SK-N-SH treated with all-trans-retinoic acid at 6 μM for 48 hours (cell line): Measurements from ENCODE around the gene PAM16.
A peak's percentile ranks its signal among the peaks of the same experiment; 100 is the strongest.

Experiments
- ATAC-seq: fragments of 200-7000 bp; cut with Tn5 transposase; 3 replicates; pipeline ENCODE4 v1.9.1; 2020; ENCODE audit warnings: mild to moderate bottlenecking, moderate library complexity
- ARNTL ChIP-seq: fragments of 450-650 bp; formaldehyde crosslinking; IDR thresholded peaks from 2 replicates; pipeline ENCODE4 v1.5.0; 2020; ENCODE audit warnings: low read depth, mild to moderate bottlenecking, moderate library complexity, borderline replicate concordance
- BACH2 ChIP-seq: fragments of 250-450 bp; sonication (Bioruptor Pico); IDR thresholded peaks from 2 replicates; pipeline ENCODE4 v1.9.0; 2021; ENCODE audit warnings: mild to moderate bottlenecking, borderline replicate concordance
- CREB5 ChIP-seq: fragments of 250-450 bp; sonication (Bioruptor Pico); IDR thresholded peaks from 2 replicates; pipeline ENCODE4 v1.5.1; 2020; ENCODE audit warnings: low read depth, mild to moderate bottlenecking, moderate library complexity
- CSRNP3 ChIP-seq: fragments of 250-450 bp; sonication (Bioruptor Pico); IDR thresholded peaks from 2 replicates; pipeline ENCODE4 v1.5.1; 2021; ENCODE audit warnings: mild to moderate bottlenecking, moderate library complexity
- ESRRG ChIP-seq: fragments of 250-450 bp; sonication (Bioruptor Pico); IDR thresholded peaks from 2 replicates; pipeline ENCODE4 v1.6.1; 2021; ENCODE audit warnings: mild to moderate bottlenecking
- GLIS3 ChIP-seq: fragments of 250-450 bp; sonication (Bioruptor Pico); IDR thresholded peaks from 2 replicates; pipeline ENCODE4 v1.5.0; 2020; ENCODE audit warnings: mild to moderate bottlenecking, moderate library complexity
- OSR1 ChIP-seq: fragments of 250-450 bp; sonication (Bioruptor Pico); IDR thresholded peaks from 2 replicates; pipeline ENCODE4 v1.8.0; 2022; ENCODE audit warnings: moderate library complexity, mild to moderate bottlenecking, inconsistent platforms
- PATZ1 ChIP-seq: fragments of 250-450 bp; sonication (Bioruptor Pico); IDR thresholded peaks from 2 replicates; pipeline ENCODE4 v1.8.0; 2020; ENCODE audit warnings: mild to moderate bottlenecking, moderate library complexity, borderline replicate concordance
- POU6F1 ChIP-seq: fragments of 250-450 bp; sonication (Bioruptor Pico); IDR thresholded peaks from 2 replicates; pipeline ENCODE4 v1.8.0; 2021; ENCODE audit warnings: low read depth, mild to moderate bottlenecking, moderate library complexity, borderline replicate concordance
- PPARA ChIP-seq: fragments of 250-450 bp; sonication (Bioruptor Pico); IDR thresholded peaks from 2 replicates; pipeline ENCODE4 v1.5.0; 2020; ENCODE audit warnings: mild to moderate bottlenecking, borderline replicate concordance
- RARB ChIP-seq: fragments of 250-450 bp; sonication (Bioruptor Pico); IDR thresholded peaks from 2 replicates; pipeline ENCODE4 v1.8.0; 2021; ENCODE audit warnings: mild to moderate bottlenecking, moderate library complexity
- TOX ChIP-seq: fragments of 250-450 bp; sonication (Bioruptor Pico); IDR thresholded peaks from 2 replicates; pipeline ENCODE4 v1.8.0; 2021; ENCODE audit warnings: mild to moderate bottlenecking, moderate library complexity, borderline replicate concordance
- TSHZ2 ChIP-seq: fragments of 250-450 bp; sonication (Bioruptor Pico); IDR thresholded peaks from 2 replicates; pipeline ENCODE4 v1.5.0; 2020; ENCODE audit warnings: mild to moderate bottlenecking, moderate library complexity
- ZC3H10 ChIP-seq: fragments of 250-450 bp; sonication (Bioruptor Pico); IDR thresholded peaks from 2 replicates; pipeline ENCODE4 v1.5.1; 2021; ENCODE audit warnings: mild to moderate bottlenecking, moderate library complexity
- ZFP3 ChIP-seq: fragments of 250-450 bp; sonication (Bioruptor Pico); IDR thresholded peaks from 2 replicates; pipeline ENCODE4 v1.5.0; 2020; ENCODE audit warnings: mild to moderate bottlenecking, moderate library complexity
- ZFP30 ChIP-seq: fragments of 450-650 bp; formaldehyde crosslinking; IDR thresholded peaks from 2 replicates; pipeline ENCODE4 v1.5.0; 2022; ENCODE audit warnings: mild to moderate bottlenecking, moderate library complexity
- ZNF565 ChIP-seq: fragments of 450-650 bp; formaldehyde crosslinking; conservative IDR thresholded peaks from 2 replicates; pipeline ENCODE4 v1.5.0; 2020; ENCODE audit warnings: low read depth, mild to moderate bottlenecking, moderate library complexity

PAM16 gene

GRCh38 chr16:4373356-4373908, 22.3 kb upstream of the PAM16 start:
- peak; percentile 23 for ATAC-seq
- no peak for TF ChIP-seq ZFP30
- TF ChIP-seq OSR1 (CRISPR knock-in tag) = no peak
- TF ChIP-seq PATZ1 (CRISPR knock-in tag) = no peak
- no peak for TF ChIP-seq CSRNP3 (CRISPR knock-in tag)
- TF ChIP-seq RARB (CRISPR knock-in tag) = no peak
- TF ChIP-seq TSHZ2 = no peak
- TF ChIP-seq ARNTL (CRISPR knock-in tag) = no peak
- no peak for TF ChIP-seq ZFP3 (CRISPR knock-in tag)
- no peak for TF ChIP-seq BACH2 (CRISPR knock-in tag)
- TF ChIP-seq GLIS3 = no peak
- TF ChIP-seq ESRRG (CRISPR knock-in tag) = no peak
- TF ChIP-seq CREB5 = no peak
- no peak for TF ChIP-seq ZC3H10
- TF ChIP-seq TOX (CRISPR knock-in tag) = no peak
- TF ChIP-seq PPARA (CRISPR knock-in tag) = no peak
- TF ChIP-seq POU6F1 = no peak

GRCh38 chr16:4372578-4373355, 21.6 kb upstream of the PAM16 start:
- ATAC-seq = peak; percentile 33
- TF ChIP-seq OSR1 (CRISPR knock-in tag) (no peak), RARB (CRISPR knock-in tag) (no peak), ZNF565 (CRISPR knock-in tag) (no peak), PATZ1 (CRISPR knock-in tag) (no peak), CSRNP3 (CRISPR knock-in tag) (no peak), ARNTL (CRISPR knock-in tag) (no peak)
